H1 (cell line): ENCODE results near the gene RNF157. TPM values are rescaled to one million over a fixed set of nuclear protein-coding genes. Genes with fewer than 3 reads are reported as not detected.

Experiments used
- CTCF ChIA-PET: fragments of 300-600 bp; sonication (Branson Sonifier 250); formaldehyde crosslinking; loops from one replicate; lab custom pipeline; 2021; ENCODE audit not compliant: partially characterized antibody; lab: Charles Lee
- POLR2A ChIA-PET: fragments of 300-600 bp; sonication (Branson Sonifier 250); formaldehyde crosslinking; loops from one replicate; lab custom pipeline; 2021; ENCODE audit warnings: inconsistent platforms; ENCODE audit not compliant: partially characterized antibody; lab: Charles Lee
- DNase-seq, 2 experiments: peaks; one replicate each; pipeline versions ENCODE4 v3.0.0 to v3.0.0-alpha.2; 2010 to 2022; ENCODE audit warnings: low spot score in 2 of 2, low read depth in 1 of 2, mixed read lengths in 1 of 2
- FAIRE-seq: peaks from 2 replicates; lab custom pipeline; 2011; peaks lifted over from hg19 to GRCh38; lab: Jason Lieb, UNC
- H2AFZ ChIP-seq: 2 replicates; pipeline ENCODE4 v1.8.1; 2012; ENCODE audit warnings: low read length, inconsistent platforms
- H2AK5ac ChIP-seq: 2 replicates; pipeline ENCODE4 v1.6.1; 2013; ENCODE audit warnings: low read depth, low read length
- H2BK120ac ChIP-seq: replicated peaks from 2 replicates; pipeline ENCODE3; 2013; ENCODE audit warnings: low read depth, low read length, inconsistent platforms
- H2BK12ac ChIP-seq: 2 replicates; pipeline ENCODE4 v1.6.1; 2013; ENCODE audit warnings: low read depth, low read length
- H2BK15ac ChIP-seq: 2 replicates; pipeline ENCODE4 v1.6.1; 2013; ENCODE audit warnings: low read length
- H2BK20ac ChIP-seq: 2 replicates; pipeline ENCODE4 v1.6.1; 2013; ENCODE audit warnings: low read length
- H2BK5ac ChIP-seq: 2 replicates; pipeline ENCODE4 v1.6.1; 2013; ENCODE audit warnings: low read depth, low read length
- H3K14ac ChIP-seq: 2 replicates; pipeline ENCODE4 v1.6.1; 2013; ENCODE audit warnings: inconsistent platforms; ENCODE audit not compliant: insufficient read length
- H3K18ac ChIP-seq: 2 replicates; pipeline ENCODE4 v1.6.1; 2013; ENCODE audit warnings: low read length; ENCODE audit errors: extremely low read depth
- H3K23ac ChIP-seq: 2 replicates; pipeline ENCODE4 v1.6.1; 2013; ENCODE audit warnings: inconsistent platforms; ENCODE audit not compliant: insufficient read length
- H3K23me2 ChIP-seq: 2 replicates; pipeline ENCODE4 v1.6.1; 2013; ENCODE audit warnings: low read depth, low read length
- H3K27ac ChIP-seq: 2 replicates; pipeline ENCODE4 v1.6.1; 2011; ENCODE audit warnings: low read depth, low read length, inconsistent platforms
- H3K27me3 ChIP-seq, 4 experiments: replicated peaks in 1 of 4; 1 replicate in 1 of 4; 2 replicates in 3 of 4; pipeline versions ENCODE4 v1.6.1 to v1.8.1; 2011 to 2013; ENCODE audit warnings: low read length in 3 of 4, mild to moderate bottlenecking in 3 of 4, inconsistent platforms in 2 of 4, mixed read lengths in 2 of 4, moderate library complexity in 1 of 4; ENCODE audit not compliant: control insufficient read depth in 3 of 4, insufficient read depth in 3 of 4; ENCODE audit errors: extremely low read depth in 1 of 4
- H3K36me3 ChIP-seq, 4 experiments: 2 replicates each; pipeline versions ENCODE4 v1.6.1 to v1.8.1; 2011 to 2013; ENCODE audit warnings: mild to moderate bottlenecking in 4 of 4, low read length in 3 of 4, moderate library complexity in 2 of 4, control low read depth in 1 of 4, inconsistent platforms in 1 of 4; ENCODE audit not compliant: insufficient read depth in 4 of 4, control insufficient read depth in 2 of 4
- H3K4ac ChIP-seq: replicated peaks from 2 replicates; pipeline ENCODE3; 2013; ENCODE audit warnings: low read length, low read depth, mixed read lengths, inconsistent platforms; ENCODE audit not compliant: insufficient read length
- H3K4me1 ChIP-seq, 4 experiments: replicated peaks in 1 of 4; 1 replicate in 1 of 4; 2 replicates in 3 of 4; pipeline versions ENCODE4 v1.6.1 to v1.8.1; 2011 to 2013; ENCODE audit warnings: low read length in 3 of 4, inconsistent platforms in 2 of 4, mixed read lengths in 1 of 4; ENCODE audit not compliant: insufficient read depth in 4 of 4, control insufficient read depth in 3 of 4
- H3K4me2 ChIP-seq, 2 experiments: 2 replicates each; pipeline versions ENCODE4 v1.6.1 to v1.8.1; 2011 to 2013; ENCODE audit warnings: low read depth in 2 of 2, low read length in 2 of 2, control low read depth in 1 of 2, inconsistent platforms in 1 of 2, mild to moderate bottlenecking in 1 of 2; ENCODE audit not compliant: insufficient read depth in 1 of 2
- H3K4me3 ChIP-seq, 4 experiments: fragments of 200-600, 300-600 bp in 1 of 4; sonication (generic), shearing (Covaris generic), sonication (Bioruptor Twin) in 1 of 4; 2 replicates each; pipeline versions ENCODE4 v1.5.1 to v1.8.1; 2011 to 2016; ENCODE audit warnings: low read length in 4 of 4, low read depth in 3 of 4, control low read depth in 2 of 4, inconsistent platforms in 2 of 4, mild to moderate bottlenecking in 2 of 4, mixed read lengths in 1 of 4, moderate library complexity in 1 of 4; ENCODE audit not compliant: insufficient read depth in 2 of 4; ENCODE audit errors: extremely low read depth in 1 of 4
- H3K56ac ChIP-seq: replicated peaks from 2 replicates; pipeline ENCODE3; 2013; ENCODE audit warnings: low read depth, mild to moderate bottlenecking, mixed read lengths, low read length, inconsistent platforms; ENCODE audit not compliant: insufficient read length
- H3K79me1 ChIP-seq: 2 replicates; pipeline ENCODE4 v1.6.1; 2013; ENCODE audit warnings: low read depth, low read length, control low read depth
- H3K79me2 ChIP-seq, 2 experiments: 2 replicates each; pipeline versions ENCODE4 v1.6.1 to v1.8.1; 2012 to 2013; ENCODE audit warnings: low read length in 2 of 2, mild to moderate bottlenecking in 2 of 2, inconsistent platforms in 1 of 2; ENCODE audit not compliant: insufficient read depth in 2 of 2, control insufficient read depth in 1 of 2
- H3K9ac ChIP-seq, 4 experiments: replicated peaks in 1 of 4; 1 replicate in 1 of 4; 2 replicates in 3 of 4; pipeline versions ENCODE4 v1.6.1 to v1.8.1; 2011 to 2013; ENCODE audit warnings: low read depth in 3 of 4, low read length in 3 of 4, control low read depth in 2 of 4, mild to moderate bottlenecking in 2 of 4, moderate library complexity in 2 of 4, inconsistent platforms in 1 of 4; ENCODE audit errors: extremely low read depth in 1 of 4
- H3K9me3 ChIP-seq, 2 experiments: 2 replicates each; pipeline versions ENCODE4 v1.6.1 to v1.8.1; 2012 to 2013; ENCODE audit warnings: mild to moderate bottlenecking in 2 of 2, moderate library complexity in 2 of 2, control low read depth in 1 of 2, inconsistent platforms in 1 of 2, low read depth in 1 of 2, low read length in 1 of 2, mixed read lengths in 1 of 2; ENCODE audit not compliant: insufficient read depth in 2 of 2
- H4K20me1 ChIP-seq, 2 experiments: replicated peaks in 1 of 2; 2 replicates each; pipeline versions ENCODE3 to v1.8.1; 2011 to 2013; ENCODE audit warnings: inconsistent platforms in 2 of 2, low read length in 2 of 2, mild to moderate bottlenecking in 1 of 2; ENCODE audit not compliant: insufficient read depth in 2 of 2, control insufficient read depth in 1 of 2
- H4K5ac ChIP-seq: 2 replicates; pipeline ENCODE4 v1.6.1; 2013; ENCODE audit warnings: low read length, low read depth, mixed read lengths, inconsistent platforms; ENCODE audit not compliant: insufficient read length
- H4K8ac ChIP-seq: 2 replicates; pipeline ENCODE4 v1.8.0; 2013; ENCODE audit warnings: mild to moderate bottlenecking, moderate library complexity, low read length, inconsistent platforms; ENCODE audit not compliant: insufficient read depth; ENCODE audit errors: extremely low read depth
- H4K91ac ChIP-seq: replicated peaks from 2 replicates; pipeline ENCODE3; 2013; ENCODE audit warnings: low read length, mixed read lengths, inconsistent platforms; ENCODE audit not compliant: insufficient read length
- RAD21 ChIP-seq, 2 experiments: IDR thresholded peaks in 1 of 2; conservative IDR thresholded peaks in 1 of 2; 2 replicates each; pipeline ENCODE4 v1.6.1; 2011; ENCODE audit warnings: low read depth in 2 of 2, low read length in 2 of 2, improper control_type of control experiment in 1 of 2, inconsistent platforms in 1 of 2, mild to moderate bottlenecking in 1 of 2, moderate library complexity in 1 of 2
- SIRT6 ChIP-seq: IDR thresholded peaks from one replicate; pipeline ENCODE4 v1.7.1; 2012; ENCODE audit warnings: low read length, inconsistent platforms
- WGBS, 2 experiments: shearing (Covaris generic) in 1 of 2; methylation state at CpG; one replicate each; pipeline versions ENCODE4 v1.1.6 to v1.1.7; 2013 to 2015; ENCODE audit warnings: low lambda C conversion rate in 2 of 2, mixed read lengths in 2 of 2, inconsistent platforms in 1 of 2, low coverage in 1 of 2, missing lambda C conversion rate in 1 of 2; ENCODE audit not compliant: insufficient replicate concordance in 2 of 2, insufficient coverage in 1 of 2, insufficient read length in 1 of 2; ENCODE audit errors: extremely low coverage in 1 of 2, missing lambda C conversion rate in 1 of 2; 5-methylcytosine and 5-hydroxymethylcytosine counted together
- polyA plus RNA-seq, 7 experiments: library from polyadenylated mRNA; depleted of rRNA in 3 of 7; stranded (reverse) in 5 of 7; unstranded in 2 of 7; fragments of >200 nt in 5 of 7; fragments of 200-250 nt in 2 of 7; gene quantifications; 1 replicate in 5 of 7; 2 replicates in 1 of 7; 4 replicates in 1 of 7; pipeline versions ENCODE4 v1.2.1 to v1.2.3, GENCODE V29; 2011 to 2013; ENCODE audit warnings: missing spikeins in 2 of 7, mixed read lengths in 2 of 7
- total RNA-seq: library from RNA; stranded (reverse); fragmentation: NEBNext Ultra II Directional; extraction: Animal tissue kit (Norgen Biotek cat#: 25700); gene quantifications from 2 replicates; pipeline ENCODE4 v1.2.1, GENCODE V29; 2021

The RNF157 gene
- total and polyA plus RNA-seq, 2 of the 8 experiments (the other 6 are each of a cell fraction or from before 2014, with no cell fraction given): 13.4 to 16.7 TPM

- peak overlapping the region; percentile 96 for H4K8ac ChIP-seq
- H3K18ac ChIP-seq: peak overlapping the region; percentile 99
- no peak overlapping the region; the same call in 1 of the 2 replicates for H2AK5ac ChIP-seq
- H2BK15ac ChIP-seq: peak overlapping the region; percentile 92; the same call in 1 of the 2 replicates
- ChIA-PET POLR2A (interaction anchor here (0.6 to 4.6 kb wide), 18 partner anchors 8 to 553 kb away, joined by 3 to 23 read pairs (median 4); partner anchors contain the start of genes CDK3, GALR2, MRPL38 and SRP68), CTCF (interaction anchor here (0.8 to 41.5 kb wide), 14 partner anchors 11 to 325 kb away, joined by 3 to 778 read pairs (median 4); partner anchors contain the start of genes FOXJ1 and GALR2)
- peaks cover 9% of the 10 kb centered on the region; the same call in 1 of the 2 replicates for H3K23me2 ChIP-seq
- no peak for DNase-seq
- H4K91ac ChIP-seq: peak overlapping the region; percentile 32
- H3K27ac ChIP-seq: peak overlapping the region; percentile 78; the same call in 1 of the 2 replicates
- H3K4me1 ChIP-seq: peaks cover 6 to 16% (median 9%) of the 10 kb centered on the region in 4 experiments; a peak in 6 of 7 replicates
- H2BK20ac ChIP-seq: peak overlapping the region; percentile 66; the same call in 1 of the 2 replicates
- peak overlapping the region; percentile 97 for H3K4ac ChIP-seq
- H3K79me1 ChIP-seq: peaks cover 8% of the 10 kb centered on the region
- 0 out of 4 replicates have a peak, but pooled peaks of 1 of the 2 experiments have one; percentile 5 for TF ChIP-seq RAD21 (IDR thresholded peaks at IDR 0.05 in 1 of 2, conservative IDR thresholded peaks at IDR 0.05 in 1 of 2; ENCODE audit: low read depth in 2 of 2, low read length in 2 of 2)
- TF ChIP-seq SIRT6: no peak
- H2BK5ac ChIP-seq: peak overlapping the region; percentile 86
- 0 out of 2 replicates have a peak overlapping the region, but pooled peaks have one; percentile 87 for H2BK12ac ChIP-seq
- H3K56ac ChIP-seq: no peak overlapping the region
- H3K27me3 ChIP-seq: no peaks in the 10 kb centered on the region
- H4K20me1 ChIP-seq: no peaks in the 10 kb centered on the region
- H3K14ac ChIP-seq: no peak overlapping the region
- H3K9me3 ChIP-seq: no peaks in the 10 kb centered on the region
- H3K4me2 ChIP-seq: peak overlapping the region; percentile 78 to 97
- peak overlapping the region; percentile 63; the same call in 1 of the 2 replicates for H2AFZ ChIP-seq
- peak overlapping the region; percentile 53 to 81 (median 73); a peak in 6 of 8 replicates for H3K4me3 ChIP-seq
- 86% methylated on average over 28 of the region's 29 CpGs; no CpG with 5 or more reads in 1 of the 2 experiments for WGBS, 2 experiments
- H3K79me2 ChIP-seq: peaks cover 5 to 8% of the 10 kb centered on the region in 2 experiments; a peak in 3 of 4 replicates
- no peak overlapping the region for H2BK120ac ChIP-seq
- no peak overlapping the region for H3K23ac ChIP-seq
- peak overlapping the region; percentile 59 for H4K5ac ChIP-seq
- H3K36me3 ChIP-seq: peaks cover 8 to 23% (median 12%) of the 10 kb centered on the region in 4 experiments
- peak overlapping the region in 3 of 4 experiments; percentile 40 to 85 (median 70); a peak in 6 of 7 replicates for H3K9ac ChIP-seq
- FAIRE-seq: no peak
Measured at GRCh38 chr17:76104140-76104895, 136.0 kb downstream of the RNF157 start.
